Thyroid gland (tissue), 4 donors: Measurements from ENCODE around the gene SLC26A6.
A peak's percentile ranks its signal among the peaks of the same experiment; 100 is the strongest.

ENCODE experiments used
- CTCF ChIP-seq, 6 experiments: fragments of 200-600 bp in 3 of 6; fragments of 450-650 bp in 3 of 6; sonication (generic) in 3 of 6; IDR thresholded peaks; one replicate each; pipeline ENCODE4 v1.5.1; 2016 to 2019; ENCODE audit warnings: antibody characterized with exemption in 6 of 6, mild to moderate bottlenecking in 2 of 6, inconsistent platforms in 1 of 6, moderate library complexity in 1 of 6
- POLR2A ChIP-seq, 2 donors: fragments of 450-650 bp; IDR thresholded peaks; one replicate each; pipeline ENCODE4 v1.6.1; 2017; ENCODE audit warnings: antibody characterized with exemption in 2 of 2, mild to moderate bottlenecking in 2 of 2, moderate library complexity in 1 of 2

GRCh38 chr3:48661501-48662144, 26.4 kb upstream of the SLC26A6 start:
- TF ChIP-seq CTCF (IDR thresholded peaks at IDR 0.05) (peak in 1 of 6 experiments; percentile 2), POLR2A (IDR thresholded peaks at IDR 0.05) (no peak)
